K562 (cell line): ENCODE data around the gene ZSCAN12. TPM values are rescaled to one million over a fixed set of nuclear protein-coding genes. Genes with fewer than 3 reads are reported as not detected.

ENCODE experiments used
- DACH1 ChIP-seq: fragments of 450-650 bp; IDR thresholded peaks from 2 replicates; pipeline ENCODE4 v1.6.1; 2018; ENCODE audit not compliant: partially characterized antibody
- DDX20 ChIP-seq: fragments of 450-650 bp; IDR thresholded peaks from 2 replicates; pipeline ENCODE4 v1.6.1; 2016; ENCODE audit warnings: missing genetic modification characterization, low read depth, mild to moderate bottlenecking, missing compliant biosample characterization, moderate library complexity
- DMBX1 ChIP-seq: fragments of 250-450 bp; sonication (Bioruptor Pico); IDR thresholded peaks from 2 replicates; pipeline ENCODE4 v1.8.0; 2022; ENCODE audit warnings: inconsistent platforms, mild to moderate bottlenecking, moderate library complexity, borderline replicate concordance
- EHMT2 ChIP-seq: fragments of 450-650 bp; IDR thresholded peaks from 2 replicates; pipeline ENCODE4 v1.6.1; 2018; ENCODE audit warnings: antibody characterized with exemption
- HNRNPH1 ChIP-seq: fragments of 200-400 bp; formaldehyde crosslinking; optimal IDR thresholded peaks from 2 replicates; pipeline ENCODE3; 2017; ENCODE audit warnings: low read depth, mild to moderate bottlenecking, low read length, moderate library complexity
- NELFE ChIP-seq: IDR thresholded peaks from 2 replicates; pipeline ENCODE4 v1.6.1; 2011; ENCODE audit warnings: mild to moderate bottlenecking; ENCODE audit not compliant: insufficient read depth, insufficient read length
- PTTG1 ChIP-seq: fragments of 450-650 bp; IDR thresholded peaks from 2 replicates; pipeline ENCODE4 v1.6.1; 2016; ENCODE audit warnings: low read depth, mild to moderate bottlenecking, missing genetic modification characterization, missing compliant biosample characterization
- RAD51 ChIP-seq: fragments of 450-650 bp; IDR thresholded peaks from 2 replicates; pipeline ENCODE4 v1.7.1; 2016; ENCODE audit warnings: low read depth, mild to moderate bottlenecking, borderline replicate concordance
- RBM22 ChIP-seq: fragments of 200-400 bp; formaldehyde crosslinking; IDR thresholded peaks from 2 replicates; pipeline ENCODE4 v1.6.1; 2018; ENCODE audit warnings: low read length, low read depth; ENCODE audit not compliant: poor library complexity, severe bottlenecking
- SMARCC2 ChIP-seq: fragments of 450-650 bp; IDR thresholded peaks from 2 replicates; pipeline ENCODE4 v1.6.1; 2017; ENCODE audit warnings: antibody characterized with exemption, moderate library complexity, mild to moderate bottlenecking, low read depth
- TAF7 ChIP-seq: fragments of 450-650 bp; IDR thresholded peaks from 2 replicates; pipeline ENCODE4 v1.6.1; 2016; ENCODE audit warnings: missing genetic modification characterization, missing compliant biosample characterization
- TCF3 ChIP-seq: sonication (generic); formaldehyde crosslinking; IDR thresholded peaks from 2 replicates; pipeline ENCODE4 v1.4.0; 2020; ENCODE audit warnings: mild to moderate bottlenecking, missing genetic modification reagents
- ZC3H11A ChIP-seq: IDR thresholded peaks from 2 replicates; pipeline ENCODE4 v1.6.1; 2012; ENCODE audit warnings: low read depth, low read length, improper control_type of control experiment
- ZC3H8 ChIP-seq: fragments of 450-650 bp; IDR thresholded peaks from 2 replicates; pipeline ENCODE4 v1.6.1; 2017
- ZNF316 ChIP-seq: fragments of 450-650 bp; IDR thresholded peaks from 2 replicates; pipeline ENCODE4 v1.6.1; 2016
- polyA plus RNA-seq, 8 experiments: library from polyadenylated mRNA; depleted of rRNA in 4 of 8; stranded (reverse) in 5 of 8; unstranded in 3 of 8; fragments of >200 nt; fragmentation: Nextera tagmentation in 2 of 8; fragmentation: Illumina TruSeq in 1 of 8; extraction: Ambion mirVana in 2 of 8; extraction: Trizol in 1 of 8; gene quantifications; 2 replicates each; pipeline versions ENCODE4 v1.2.1 to v1.2.3, GENCODE V29; 2011 to 2014; ENCODE audit warnings: inconsistent platforms in 1 of 8, missing spikeins in 1 of 8
- total RNA-seq, 7 experiments: library from RNA; depleted of rRNA in 6 of 7; stranded (reverse); fragments of >200 nt in 6 of 7; fragmentation: Illumina TruSeq in 2 of 7; extraction: Trizol in 2 of 7; gene quantifications; 2 replicates each; pipeline versions ENCODE4 v1.2.1 to v1.2.3, GENCODE V29; 2011 to 2021; ENCODE audit warnings: low replicate concordance in 1 of 7
- TF ChIP-seq, protein P1 (sequence below), 2 experiments: fragments of 150-350 bp in 1 of 2; IDR thresholded peaks; 2 replicates each; pipeline ENCODE4 v1.6.1; 2012 to 2016; ENCODE audit warnings: low read depth in 2 of 2, low read length in 2 of 2, mild to moderate bottlenecking in 1 of 2, moderate library complexity in 1 of 2
- TF ChIP-seq, protein P2 (sequence below): fragments of 450-650 bp; IDR thresholded peaks from 2 replicates; pipeline ENCODE4 v1.6.1; 2016; ENCODE audit warnings: low read depth, mild to moderate bottlenecking, moderate library complexity
- TF ChIP-seq, protein P3 (sequence below): fragments of 250-450 bp; sonication (Bioruptor Pico); IDR thresholded peaks from 2 replicates; pipeline ENCODE4 v1.4.0; 2020; ENCODE audit warnings: mild to moderate bottlenecking, moderate library complexity
- TF ChIP-seq, protein P4 (sequence below): fragments of 250-450 bp; sonication (Bioruptor Pico); IDR thresholded peaks from 2 replicates; pipeline ENCODE4 v1.6.1; 2021; ENCODE audit warnings: mild to moderate bottlenecking

Gene ZSCAN12
- total and polyA plus RNA-seq, 9 of the 15 experiments (the other 6 are each of a cell fraction or from before 2014, with no cell fraction given), result 2.5 to 19.6 (median 12.5) TPM

DNA sequence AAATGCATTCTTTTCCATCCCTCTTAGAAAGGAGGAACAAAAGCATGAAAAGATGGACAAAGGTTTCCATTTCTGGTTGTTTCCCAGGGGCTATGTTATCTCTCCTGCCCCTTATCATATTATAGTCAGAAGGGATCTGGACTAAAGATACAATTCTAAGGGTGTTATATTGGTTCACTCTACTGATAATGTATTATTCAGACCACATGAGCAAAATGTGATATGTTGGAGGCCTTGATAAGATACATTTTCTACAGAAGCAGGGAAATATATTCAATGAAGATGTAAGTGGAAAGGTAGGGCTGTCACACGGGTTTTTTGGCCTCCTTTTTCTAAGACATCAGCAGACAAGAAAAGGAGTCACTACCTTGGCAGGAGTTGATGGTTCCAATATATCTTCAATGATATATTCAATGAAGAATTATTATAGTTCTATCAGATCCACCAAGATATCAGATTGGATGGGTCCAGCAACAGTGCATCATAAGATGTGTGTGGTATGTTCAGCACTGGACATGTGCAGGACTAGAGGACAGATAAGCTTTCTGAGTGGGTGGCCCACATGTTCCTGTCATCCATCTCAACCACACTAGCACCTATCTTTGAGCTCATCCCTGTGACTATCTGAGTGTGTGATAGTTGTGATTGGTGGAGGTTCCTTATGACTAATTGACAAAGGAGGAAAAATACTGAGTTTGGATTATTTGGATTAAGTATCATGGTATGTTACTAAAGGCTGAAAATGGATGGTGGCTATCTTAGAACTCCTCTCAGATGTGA is 55.5 kb downstream of the ZSCAN12 start (continued):
- TF ChIP-seq, protein P1, sequence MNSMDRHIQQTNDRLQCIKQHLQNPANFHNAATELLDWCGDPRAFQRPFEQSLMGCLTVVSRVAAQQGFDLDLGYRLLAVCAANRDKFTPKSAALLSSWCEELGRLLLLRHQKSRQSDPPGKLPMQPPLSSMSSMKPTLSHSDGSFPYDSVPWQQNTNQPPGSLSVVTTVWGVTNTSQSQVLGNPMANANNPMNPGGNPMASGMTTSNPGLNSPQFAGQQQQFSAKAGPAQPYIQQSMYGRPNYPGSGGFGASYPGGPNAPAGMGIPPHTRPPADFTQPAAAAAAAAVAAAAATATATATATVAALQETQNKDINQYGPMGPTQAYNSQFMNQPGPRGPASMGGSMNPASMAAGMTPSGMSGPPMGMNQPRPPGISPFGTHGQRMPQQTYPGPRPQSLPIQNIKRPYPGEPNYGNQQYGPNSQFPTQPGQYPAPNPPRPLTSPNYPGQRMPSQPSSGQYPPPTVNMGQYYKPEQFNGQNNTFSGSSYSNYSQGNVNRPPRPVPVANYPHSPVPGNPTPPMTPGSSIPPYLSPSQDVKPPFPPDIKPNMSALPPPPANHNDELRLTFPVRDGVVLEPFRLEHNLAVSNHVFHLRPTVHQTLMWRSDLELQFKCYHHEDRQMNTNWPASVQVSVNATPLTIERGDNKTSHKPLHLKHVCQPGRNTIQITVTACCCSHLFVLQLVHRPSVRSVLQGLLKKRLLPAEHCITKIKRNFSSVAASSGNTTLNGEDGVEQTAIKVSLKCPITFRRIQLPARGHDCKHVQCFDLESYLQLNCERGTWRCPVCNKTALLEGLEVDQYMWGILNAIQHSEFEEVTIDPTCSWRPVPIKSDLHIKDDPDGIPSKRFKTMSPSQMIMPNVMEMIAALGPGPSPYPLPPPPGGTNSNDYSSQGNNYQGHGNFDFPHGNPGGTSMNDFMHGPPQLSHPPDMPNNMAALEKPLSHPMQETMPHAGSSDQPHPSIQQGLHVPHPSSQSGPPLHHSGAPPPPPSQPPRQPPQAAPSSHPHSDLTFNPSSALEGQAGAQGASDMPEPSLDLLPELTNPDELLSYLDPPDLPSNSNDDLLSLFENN (IDR thresholded peaks at IDR 0.05; ENCODE audit: low read depth in 2 of 2, low read length in 2 of 2), result no peak
- TF ChIP-seq EHMT2 (no peak), DDX20 (tag) (no peak), RAD51 (no peak), DMBX1 (CRISPR knock-in tag) (no peak), ZC3H11A (no peak), PTTG1 (tag) (no peak), HNRNPH1 (no peak), RBM22 (no peak), ZNF316 (no peak), NELFE (no peak), ZC3H8 (no peak), DACH1 (no peak), SMARCC2 (no peak), TAF7 (tag) (no peak), TCF3 (CRISPR knock-in tag) (peak; percentile 71)
- TF ChIP-seq, protein P2, sequence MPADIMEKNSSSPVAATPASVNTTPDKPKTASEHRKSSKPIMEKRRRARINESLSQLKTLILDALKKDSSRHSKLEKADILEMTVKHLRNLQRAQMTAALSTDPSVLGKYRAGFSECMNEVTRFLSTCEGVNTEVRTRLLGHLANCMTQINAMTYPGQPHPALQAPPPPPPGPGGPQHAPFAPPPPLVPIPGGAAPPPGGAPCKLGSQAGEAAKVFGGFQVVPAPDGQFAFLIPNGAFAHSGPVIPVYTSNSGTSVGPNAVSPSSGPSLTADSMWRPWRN, result no peak
- TF ChIP-seq, protein P3, sequence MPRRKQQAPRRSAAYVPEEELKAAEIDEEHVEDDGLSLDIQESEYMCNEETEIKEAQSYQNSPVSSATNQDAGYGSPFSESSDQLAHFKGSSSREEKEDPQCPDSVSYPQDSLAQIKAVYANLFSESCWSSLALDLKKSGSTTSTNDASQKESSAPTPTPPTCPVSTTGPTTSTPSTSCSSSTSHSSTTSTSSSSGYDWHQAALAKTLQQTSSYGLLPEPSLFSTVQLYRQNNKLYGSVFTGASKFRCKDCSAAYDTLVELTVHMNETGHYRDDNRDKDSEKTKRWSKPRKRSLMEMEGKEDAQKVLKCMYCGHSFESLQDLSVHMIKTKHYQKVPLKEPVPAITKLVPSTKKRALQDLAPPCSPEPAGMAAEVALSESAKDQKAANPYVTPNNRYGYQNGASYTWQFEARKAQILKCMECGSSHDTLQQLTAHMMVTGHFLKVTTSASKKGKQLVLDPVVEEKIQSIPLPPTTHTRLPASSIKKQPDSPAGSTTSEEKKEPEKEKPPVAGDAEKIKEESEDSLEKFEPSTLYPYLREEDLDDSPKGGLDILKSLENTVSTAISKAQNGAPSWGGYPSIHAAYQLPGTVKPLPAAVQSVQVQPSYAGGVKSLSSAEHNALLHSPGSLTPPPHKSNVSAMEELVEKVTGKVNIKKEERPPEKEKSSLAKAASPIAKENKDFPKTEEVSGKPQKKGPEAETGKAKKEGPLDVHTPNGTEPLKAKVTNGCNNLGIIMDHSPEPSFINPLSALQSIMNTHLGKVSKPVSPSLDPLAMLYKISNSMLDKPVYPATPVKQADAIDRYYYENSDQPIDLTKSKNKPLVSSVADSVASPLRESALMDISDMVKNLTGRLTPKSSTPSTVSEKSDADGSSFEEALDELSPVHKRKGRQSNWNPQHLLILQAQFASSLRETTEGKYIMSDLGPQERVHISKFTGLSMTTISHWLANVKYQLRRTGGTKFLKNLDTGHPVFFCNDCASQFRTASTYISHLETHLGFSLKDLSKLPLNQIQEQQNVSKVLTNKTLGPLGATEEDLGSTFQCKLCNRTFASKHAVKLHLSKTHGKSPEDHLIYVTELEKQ (CRISPR knock-in tag), result no peak
- TF ChIP-seq, protein P4, sequence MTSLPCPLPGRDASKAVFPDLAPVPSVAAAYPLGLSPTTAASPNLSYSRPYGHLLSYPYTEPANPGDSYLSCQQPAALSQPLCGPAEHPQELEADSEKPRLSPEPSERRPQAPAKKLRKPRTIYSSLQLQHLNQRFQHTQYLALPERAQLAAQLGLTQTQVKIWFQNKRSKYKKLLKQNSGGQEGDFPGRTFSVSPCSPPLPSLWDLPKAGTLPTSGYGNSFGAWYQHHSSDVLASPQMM, result no peak
